CD4-positive, alpha-beta T cell treated with Interleukin-4 for 4 hours (primary cell): ENCODE results near the gene FUCA1.
"Not testable (repeated sequence)": the region's sequence is repeated elsewhere in the genome, so short reads cannot be mapped to it uniquely, and the experiment has no call there.

Experiments
- DNase-seq: peaks from one replicate; pipeline ENCODE4 v3.0.0-alpha.2; 2020

The FUCA1 gene

GRCh38 chr1:23836037-23836436 lies 32.1 kb downstream of the FUCA1 start:
- no peak for DNase-seq

DNA sequence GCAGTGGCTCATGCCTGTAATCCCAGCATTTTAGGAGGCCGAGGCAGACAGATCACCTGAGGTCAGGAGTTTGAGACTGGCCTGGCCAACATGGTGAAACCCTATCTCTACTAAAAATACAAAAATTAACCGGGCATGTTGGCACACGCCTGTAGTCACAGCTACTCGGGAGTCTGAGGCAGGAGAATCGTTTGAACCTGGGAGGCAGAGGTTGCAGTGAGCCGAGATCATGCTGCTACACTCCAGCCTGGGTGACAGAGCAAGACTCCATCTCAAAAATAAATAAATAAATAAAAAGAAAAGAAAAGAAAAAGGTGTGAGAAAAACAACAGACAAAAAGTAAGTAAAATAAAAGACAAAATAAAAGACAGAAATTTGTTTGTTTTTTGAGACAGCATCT lies 33.9 kb downstream of the FUCA1 start:
- not testable (repeated sequence) for DNase-seq

GRCh38 chr1:23827717-23828116 lies 40.4 kb downstream of the FUCA1 start:
- no peak for DNase-seq

DNA sequence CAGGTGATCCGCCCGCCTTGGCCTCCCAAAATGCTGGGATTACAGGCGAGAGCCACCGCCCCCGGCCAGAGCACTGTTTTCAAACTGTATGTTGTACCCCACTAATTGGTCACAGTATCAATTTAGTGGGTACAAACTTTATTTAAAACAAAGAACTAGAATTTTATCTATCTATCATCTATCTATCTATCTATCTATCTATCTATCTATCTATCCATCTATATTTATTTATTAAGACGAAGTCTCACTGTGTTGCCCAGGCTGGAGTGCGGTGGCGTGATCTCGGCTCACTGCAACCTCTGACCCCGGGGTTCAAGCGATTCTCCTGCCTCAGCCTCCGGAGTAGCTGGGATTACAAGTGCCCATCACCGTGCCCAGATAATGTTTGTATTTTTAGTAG lies 41.5 kb downstream of the FUCA1 start:
- not testable (repeated sequence) for DNase-seq

- peak; percentile 31 for DNase-seq
Measured at GRCh38 chr1:23825762-23826522, 42.1 kb downstream of the FUCA1 start.

DNA sequence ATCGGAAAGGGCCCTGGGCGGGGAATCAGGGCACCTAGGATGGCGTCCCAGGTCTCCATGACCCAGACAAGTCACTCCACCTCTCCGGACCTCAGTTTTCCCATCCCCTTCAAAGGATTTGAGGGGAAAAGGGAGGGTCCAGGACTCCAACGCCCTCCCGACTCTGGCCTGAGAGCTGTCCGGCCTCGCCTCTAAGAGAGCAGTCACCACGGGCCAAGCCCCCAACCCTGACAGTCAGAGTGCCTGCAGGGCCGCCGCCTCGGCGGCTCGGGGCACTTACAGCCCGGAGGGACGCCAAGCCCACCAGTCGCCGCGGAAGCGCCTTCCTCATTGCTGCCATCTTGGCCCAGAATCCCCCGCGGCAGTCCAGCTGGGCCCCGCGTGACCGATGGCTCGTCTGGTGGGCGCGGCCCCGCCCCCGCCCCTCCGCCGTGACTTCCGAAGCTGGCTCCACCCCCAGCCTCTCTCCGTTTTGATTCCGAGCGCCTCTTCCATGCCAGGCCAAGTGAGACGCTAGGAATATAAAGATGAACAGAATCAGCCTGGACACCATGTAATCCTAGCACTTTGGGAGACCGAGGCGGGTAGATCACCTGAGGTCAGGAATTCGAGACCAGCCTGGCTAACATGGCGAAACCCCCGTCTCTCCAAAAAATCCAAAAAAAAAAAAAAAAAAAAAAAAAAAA lies 42.9 kb downstream of the FUCA1 start, which contains the start of gene HMGCL:
Gene HMGCL, minus strand, starts transcription at position 354 of the 686 bp plus-strand sequence. Its CDS starts 14 bp downstream, at position 340.
- peak; percentile 85 for DNase-seq

- DNase-seq, result no peak
Measured at GRCh38 chr1:23824711-23825075, 43.4 kb downstream of the FUCA1 start.

- no peak for DNase-seq
Measured at GRCh38 chr1:23823767-23824166, 44.3 kb downstream of the FUCA1 start.

- no peak for DNase-seq
Measured at GRCh38 chr1:23817633-23818032, 50.5 kb downstream of the FUCA1 start.

DNA sequence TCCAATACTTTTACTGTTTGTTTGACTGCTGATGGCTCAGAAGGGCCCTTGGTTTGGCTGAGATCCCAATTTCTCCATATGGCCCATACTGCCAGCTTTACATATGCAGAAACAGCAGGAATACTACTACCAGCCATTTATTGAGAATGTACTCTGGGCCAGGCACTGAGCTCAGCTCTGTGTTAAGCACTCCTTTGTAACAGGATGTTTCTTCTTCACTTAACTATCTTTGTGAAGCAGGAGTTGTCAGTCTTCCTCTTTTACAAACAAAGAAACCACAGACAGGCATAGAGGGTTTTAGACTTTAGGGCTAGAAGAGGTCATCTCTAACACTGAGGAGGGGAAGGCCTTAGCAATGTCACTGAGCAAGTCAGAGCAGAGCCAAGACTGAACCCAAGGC lies 51.2 kb downstream of the FUCA1 start:
- no peak for DNase-seq

DNA sequence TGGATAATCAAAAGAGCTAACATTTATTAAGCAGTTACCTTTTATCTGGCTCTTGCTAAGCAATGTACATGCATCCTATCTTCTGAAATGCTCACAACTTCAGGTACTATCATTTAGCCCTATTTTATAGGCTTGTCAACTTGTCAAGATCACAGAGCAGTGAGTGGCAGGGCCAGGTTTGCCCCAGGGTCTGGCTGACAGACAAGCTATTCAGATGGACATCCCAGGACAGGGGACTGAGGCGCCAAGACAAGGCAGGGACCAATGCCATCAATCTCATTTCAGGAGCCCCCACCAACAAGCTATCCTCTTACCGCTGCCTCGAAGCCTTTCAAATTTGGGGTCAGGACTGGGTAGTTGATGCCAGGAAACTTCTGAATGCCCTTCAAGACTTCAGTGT lies 51.7 kb downstream of the FUCA1 start:
- no peak for DNase-seq

- DNase-seq, result no peak
Measured at GRCh38 chr1:23814016-23814415, 54.1 kb downstream of the FUCA1 start.

GRCh38 chr1:23810818-23811540 lies 57.1 kb downstream of the FUCA1 start:
- DNase-seq, result peak; percentile 54

DNA sequence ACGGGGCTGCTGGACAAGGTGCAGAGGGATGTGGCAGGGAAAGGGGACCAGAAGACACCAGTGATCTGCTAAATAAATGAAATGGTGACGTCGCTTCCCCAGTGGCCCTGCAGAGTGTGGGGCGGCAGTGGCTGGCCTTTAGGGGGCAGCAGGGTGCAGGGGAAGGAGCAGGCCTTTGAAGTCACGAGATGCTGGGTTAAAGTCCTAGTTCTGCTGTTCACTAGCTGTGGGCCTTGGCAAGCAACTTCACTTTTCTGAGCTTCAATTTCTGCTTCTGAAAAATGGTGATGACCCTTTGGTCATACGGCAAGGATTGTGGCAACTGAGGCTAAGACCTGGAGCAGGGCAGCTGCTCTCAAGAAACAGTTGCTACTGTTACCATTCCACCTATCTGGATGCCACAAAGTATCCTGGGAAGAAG lies 58.3 kb downstream of the FUCA1 start:
- peak; percentile 81 for DNase-seq

GRCh38 chr1:23807453-23807852 lies 60.6 kb downstream of the FUCA1 start:
- DNase-seq, result no peak

GRCh38 chr1:23806280-23806679 lies 61.8 kb downstream of the FUCA1 start:
- no peak for DNase-seq

DNA sequence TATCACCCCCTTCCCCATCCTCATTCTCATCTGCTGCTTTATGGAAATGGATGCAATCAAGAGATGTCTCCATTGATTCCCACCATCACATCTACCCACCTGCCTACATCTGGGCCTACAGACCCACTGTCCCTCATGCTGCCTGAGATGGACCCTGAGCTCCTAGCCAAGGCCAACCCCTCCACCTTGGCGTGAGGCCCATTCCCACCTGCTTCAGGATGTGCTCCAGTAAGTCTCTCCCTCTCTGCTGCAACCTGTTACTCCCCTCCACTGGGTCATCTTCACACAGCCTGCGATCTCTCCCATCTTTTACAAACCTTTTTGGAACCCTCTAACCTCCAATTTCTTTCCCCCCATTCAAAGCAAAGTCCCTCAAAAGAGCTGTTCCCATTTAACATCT lies 63.1 kb downstream of the FUCA1 start:
- DNase-seq, result no peak

DNA sequence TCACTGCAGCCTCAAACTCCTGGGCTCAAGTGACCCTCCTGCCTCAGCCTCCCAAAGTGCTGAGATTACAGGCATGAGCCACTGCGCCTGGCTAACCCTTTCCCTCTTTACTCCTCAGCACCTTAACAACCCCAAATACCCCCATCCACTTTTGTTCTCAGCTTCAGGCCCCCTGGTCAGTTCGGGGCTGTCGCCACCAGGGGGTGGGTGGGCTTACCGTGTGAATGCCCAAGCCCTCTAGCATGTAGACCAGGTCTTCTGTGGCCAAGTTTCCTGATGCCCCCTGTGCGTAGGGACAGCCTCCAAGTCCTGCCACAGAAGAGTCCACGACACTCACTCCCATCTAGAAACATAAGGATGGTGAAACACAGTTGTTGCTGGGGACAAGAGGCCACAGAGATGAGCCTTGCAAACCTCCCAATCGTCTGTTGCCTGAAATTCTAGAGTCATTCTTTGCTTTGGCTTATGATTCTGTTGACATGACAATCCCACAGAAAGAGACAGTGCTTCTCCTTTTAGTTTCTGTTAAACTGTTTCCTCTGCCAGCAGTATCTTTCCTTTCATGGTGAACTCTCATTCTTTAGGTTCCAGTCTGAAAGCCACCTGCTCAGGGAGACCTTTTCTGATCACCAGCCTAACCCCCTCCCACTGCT lies 63.8 kb downstream of the FUCA1 start:
- DNase-seq, result no peak

- DNase-seq, result no peak
Measured at GRCh38 chr1:23803674-23804073, 64.4 kb downstream of the FUCA1 start.

- DNase-seq, result not testable (repeated sequence)
Measured at GRCh38 chr1:23802809-23803342, 65.2 kb downstream of the FUCA1 start.

- DNase-seq, result no peak
Measured at GRCh38 chr1:23801876-23802275, 66.2 kb downstream of the FUCA1 start.

DNA sequence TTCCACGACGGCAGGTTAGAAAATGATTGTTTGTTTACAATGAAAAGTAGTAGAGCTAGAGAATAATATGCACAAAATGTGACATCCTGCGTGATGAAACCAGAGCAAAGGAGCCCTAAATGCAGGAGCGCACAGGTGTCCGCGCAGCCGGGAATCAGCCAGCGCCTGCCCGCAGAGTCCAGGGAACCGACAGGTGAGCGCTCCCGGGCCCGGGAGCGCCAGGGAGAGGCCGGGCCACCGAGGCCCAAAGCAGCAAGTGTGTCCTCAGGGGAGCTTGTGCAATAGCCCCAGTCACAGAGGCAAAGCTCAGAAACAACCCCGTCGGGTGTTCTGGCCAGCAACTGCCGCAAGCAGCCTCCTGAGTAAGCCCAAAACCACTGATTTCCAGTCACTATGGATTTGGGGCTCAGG lies 66.7 kb downstream of the FUCA1 start:
- DNase-seq, result no peak
